WTC11 (cell line): ENCODE measurements around the gene BLID. TPM values are rescaled to one million over a fixed set of nuclear protein-coding genes. Genes with fewer than 3 reads are reported as not detected.

Source experiments
- ATAC-seq: fragments of 200-7000 bp; cut with Tn5 transposase; 2 replicates; pipeline ENCODE4 v1.10.0; 2021; ENCODE audit warnings: mild to moderate bottlenecking, moderate library complexity
- CTCF ChIA-PET: fragments of 300-600 bp; sonication (Branson Sonifier 250); formaldehyde crosslinking; loops from one replicate; lab custom pipeline; 2021; ENCODE audit warnings: antibody characterized with exemption; lab: Charles Lee
- POLR2A ChIA-PET: fragments of 350-600 bp; sonication (Branson Sonifier 250); formaldehyde crosslinking; loops from one replicate; lab custom pipeline; 2021; ENCODE audit warnings: antibody characterized with exemption; lab: Charles Lee
- DNase-seq: peaks from one replicate; pipeline ENCODE4 v3.0.0; 2021; ENCODE audit warnings: low spot score
- H3K27ac Mint-ChIP-seq: 2 replicates; pipeline ENCODE4 v1.8.0; 2021; ENCODE audit warnings: mixed read lengths
- H3K27me3 Mint-ChIP-seq: 2 replicates; pipeline ENCODE4 v1.8.0; 2021; ENCODE audit warnings: low read depth, mild to moderate bottlenecking, moderate library complexity, mixed read lengths
- H3K36me3 Mint-ChIP-seq: 2 replicates; pipeline ENCODE4 v1.8.0; 2021; ENCODE audit warnings: mixed read lengths
- H3K4me1 Mint-ChIP-seq: 2 replicates; pipeline ENCODE4 v1.8.0; 2022; ENCODE audit warnings: mixed read lengths
- H3K4me3 Mint-ChIP-seq: 2 replicates; pipeline ENCODE4 v1.8.0; 2021; ENCODE audit warnings: mild to moderate bottlenecking, moderate library complexity, mixed read lengths
- H3K9me3 Mint-ChIP-seq: 2 replicates; pipeline ENCODE4 v1.8.0; 2021; ENCODE audit warnings: mixed read lengths
- E2F4 ChIP-seq: sonication (generic); formaldehyde crosslinking; IDR thresholded peaks from 2 replicates; pipeline ENCODE4 v1.8.1; 2022; ENCODE audit warnings: low read depth, mild to moderate bottlenecking, moderate library complexity, missing genetic modification reagents, borderline replicate concordance
- ELF4 ChIP-seq: sonication (generic); formaldehyde crosslinking; IDR thresholded peaks from 2 replicates; pipeline ENCODE4 v1.8.1; 2022; ENCODE audit warnings: low read depth, mild to moderate bottlenecking, moderate library complexity, missing genetic modification reagents
- FOXJ3 ChIP-seq: sonication (generic); formaldehyde crosslinking; IDR thresholded peaks from 2 replicates; pipeline ENCODE4 v1.9.0; 2021; ENCODE audit warnings: missing genetic modification reagents, mild to moderate bottlenecking, borderline replicate concordance
- GTF2I ChIP-seq: fragments of 250-450 bp; sonication (Bioruptor Pico); conservative IDR thresholded peaks from 2 replicates; pipeline ENCODE4 v1.4.0; 2021; ENCODE audit warnings: mild to moderate bottlenecking
- HMGXB4 ChIP-seq: sonication (generic); formaldehyde crosslinking; IDR thresholded peaks from 2 replicates; pipeline ENCODE4 v1.8.1; 2023; ENCODE audit warnings: mild to moderate bottlenecking, moderate library complexity, missing genetic modification reagents
- IRF2 ChIP-seq: sonication (generic); formaldehyde crosslinking; IDR thresholded peaks from 2 replicates; pipeline ENCODE4 v1.8.0; 2022; ENCODE audit warnings: low read depth, missing genetic modification reagents, borderline replicate concordance
- MXD4 ChIP-seq: fragments of 250-450 bp; sonication (Bioruptor Pico); IDR thresholded peaks from 2 replicates; pipeline ENCODE4 v1.8.0; 2021; ENCODE audit warnings: mild to moderate bottlenecking, moderate library complexity, borderline replicate concordance
- NFYB ChIP-seq: sonication (generic); formaldehyde crosslinking; conservative IDR thresholded peaks from 2 replicates; pipeline ENCODE4 v1.8.0; 2022; ENCODE audit warnings: low read depth, missing genetic modification reagents
- RORB ChIP-seq: fragments of 250-450 bp; sonication (Bioruptor Pico); IDR thresholded peaks from 2 replicates; pipeline ENCODE4 v1.9.0; 2021; ENCODE audit warnings: mild to moderate bottlenecking
- SMAD3 ChIP-seq: sonication (generic); formaldehyde crosslinking; IDR thresholded peaks from 2 replicates; pipeline ENCODE4 v1.8.0; 2022; ENCODE audit warnings: missing genetic modification reagents, mild to moderate bottlenecking, borderline replicate concordance
- SMAD4 ChIP-seq: sonication (generic); formaldehyde crosslinking; IDR thresholded peaks from 2 replicates; pipeline ENCODE4 v1.8.0; 2022; ENCODE audit warnings: mild to moderate bottlenecking, missing genetic modification reagents
- TP53 ChIP-seq: sonication (generic); formaldehyde crosslinking; IDR thresholded peaks from 2 replicates; pipeline ENCODE4 v1.8.1; 2023; ENCODE audit warnings: mild to moderate bottlenecking, missing genetic modification reagents
- ZBTB43 ChIP-seq: sonication (generic); formaldehyde crosslinking; IDR thresholded peaks from 2 replicates; pipeline ENCODE4 v1.8.1; 2023; ENCODE audit warnings: mild to moderate bottlenecking, missing genetic modification reagents
- ZNF219 ChIP-seq: sonication (generic); formaldehyde crosslinking; IDR thresholded peaks from 2 replicates; pipeline ENCODE4 v1.8.0; 2023; ENCODE audit warnings: missing genetic modification reagents, mild to moderate bottlenecking, borderline replicate concordance
- ZNF232 ChIP-seq: sonication (generic); formaldehyde crosslinking; IDR thresholded peaks from 2 replicates; pipeline ENCODE4 v1.8.0; 2022; ENCODE audit warnings: mild to moderate bottlenecking, missing genetic modification reagents
- ZNF281 ChIP-seq: sonication (generic); formaldehyde crosslinking; IDR thresholded peaks from 2 replicates; pipeline ENCODE4 v1.8.0; 2023; ENCODE audit warnings: mild to moderate bottlenecking, missing genetic modification reagents
- ZSCAN18 ChIP-seq: fragments of 250-450 bp; sonication (Bioruptor Pico); IDR thresholded peaks from 2 replicates; pipeline ENCODE4 v2.1.2; 2022; ENCODE audit warnings: mild to moderate bottlenecking, moderate library complexity
- total RNA-seq: library from RNA; stranded (reverse); gene quantifications from 3 replicates; pipeline ENCODE4 v1.2.3, GENCODE V29; 2021
- TF ChIP-seq, protein P1 (sequence below): sonication (generic); formaldehyde crosslinking; IDR thresholded peaks from 2 replicates; pipeline ENCODE4 v1.8.0; 2022; ENCODE audit warnings: missing genetic modification reagents
- TF ChIP-seq, protein P2 (sequence below): sonication (generic); formaldehyde crosslinking; IDR thresholded peaks from 2 replicates; pipeline ENCODE4 v1.8.0; 2022; ENCODE audit warnings: mild to moderate bottlenecking, missing genetic modification reagents
- TF ChIP-seq, protein P3 (sequence below): fragments of 250-450 bp; sonication (Bioruptor Pico); IDR thresholded peaks from 2 replicates; pipeline ENCODE4 v1.8.0; 2021; ENCODE audit warnings: mild to moderate bottlenecking

BLID gene
- total RNA-seq, 1 experiment from 2014 or later = not detected

DNA sequence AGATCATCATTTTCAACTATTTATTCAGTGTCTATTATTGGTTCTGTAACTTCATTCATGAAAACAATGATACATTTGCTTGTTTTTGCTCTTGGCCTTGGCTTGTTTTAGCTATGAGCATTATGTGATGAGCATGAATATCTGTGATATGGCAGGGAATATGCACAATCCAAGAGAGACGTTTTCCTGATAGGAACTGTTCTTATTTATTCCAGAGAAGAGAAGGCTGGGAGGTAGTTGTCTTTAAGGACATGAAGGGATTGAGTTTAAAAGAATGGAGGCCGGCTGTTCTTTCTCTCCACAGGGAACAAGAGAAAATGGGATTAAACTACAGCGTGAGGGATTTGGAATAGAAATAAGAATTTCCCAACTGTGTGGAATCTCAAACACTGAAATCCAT lies 30.3 kb downstream of the BLID start:
- ChIA-PET CTCF (no interaction called here), POLR2A (no interaction called here)
- Mint-ChIP-seq H3K4me3 (no peak overlapping the region), H3K4me1 (peaks cover 5% of the 10 kb centered on the region; the same call in 1 of the 2 replicates), H3K27me3 (no peaks in the 10 kb centered on the region), H3K36me3 (no peaks in the 10 kb centered on the region), H3K9me3 (no peaks in the 10 kb centered on the region), H3K27ac (no peak overlapping the region)
- ATAC-seq (no peak), DNase-seq (no peak)
- TF ChIP-seq TP53 = no peak
- TF ChIP-seq E2F4 (CRISPR knock-in tag) = no peak
- TF ChIP-seq, protein P1, sequence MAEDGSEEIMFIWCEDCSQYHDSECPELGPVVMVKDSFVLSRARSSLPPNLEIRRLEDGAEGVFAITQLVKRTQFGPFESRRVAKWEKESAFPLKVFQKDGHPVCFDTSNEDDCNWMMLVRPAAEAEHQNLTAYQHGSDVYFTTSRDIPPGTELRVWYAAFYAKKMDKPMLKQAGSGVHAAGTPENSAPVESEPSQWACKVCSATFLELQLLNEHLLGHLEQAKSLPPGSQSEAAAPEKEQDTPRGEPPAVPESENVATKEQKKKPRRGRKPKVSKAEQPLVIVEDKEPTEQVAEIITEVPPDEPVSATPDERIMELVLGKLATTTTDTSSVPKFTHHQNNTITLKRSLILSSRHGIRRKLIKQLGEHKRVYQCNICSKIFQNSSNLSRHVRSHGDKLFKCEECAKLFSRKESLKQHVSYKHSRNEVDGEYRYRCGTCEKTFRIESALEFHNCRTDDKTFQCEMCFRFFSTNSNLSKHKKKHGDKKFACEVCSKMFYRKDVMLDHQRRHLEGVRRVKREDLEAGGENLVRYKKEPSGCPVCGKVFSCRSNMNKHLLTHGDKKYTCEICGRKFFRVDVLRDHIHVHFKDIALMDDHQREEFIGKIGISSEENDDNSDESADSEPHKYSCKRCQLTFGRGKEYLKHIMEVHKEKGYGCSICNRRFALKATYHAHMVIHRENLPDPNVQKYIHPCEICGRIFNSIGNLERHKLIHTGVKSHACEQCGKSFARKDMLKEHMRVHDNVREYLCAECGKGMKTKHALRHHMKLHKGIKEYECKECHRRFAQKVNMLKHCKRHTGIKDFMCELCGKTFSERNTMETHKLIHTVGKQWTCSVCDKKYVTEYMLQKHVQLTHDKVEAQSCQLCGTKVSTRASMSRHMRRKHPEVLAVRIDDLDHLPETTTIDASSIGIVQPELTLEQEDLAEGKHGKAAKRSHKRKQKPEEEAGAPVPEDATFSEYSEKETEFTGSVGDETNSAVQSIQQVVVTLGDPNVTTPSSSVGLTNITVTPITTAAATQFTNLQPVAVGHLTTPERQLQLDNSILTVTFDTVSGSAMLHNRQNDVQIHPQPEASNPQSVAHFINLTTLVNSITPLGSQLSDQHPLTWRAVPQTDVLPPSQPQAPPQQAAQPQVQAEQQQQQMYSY (CRISPR knock-in tag) = no peak
- no peak for TF ChIP-seq SMAD4 (CRISPR knock-in tag)
- no peak for TF ChIP-seq GTF2I (CRISPR knock-in tag)
- no peak for TF ChIP-seq IRF2
- TF ChIP-seq MXD4 = no peak
- TF ChIP-seq, protein P2, sequence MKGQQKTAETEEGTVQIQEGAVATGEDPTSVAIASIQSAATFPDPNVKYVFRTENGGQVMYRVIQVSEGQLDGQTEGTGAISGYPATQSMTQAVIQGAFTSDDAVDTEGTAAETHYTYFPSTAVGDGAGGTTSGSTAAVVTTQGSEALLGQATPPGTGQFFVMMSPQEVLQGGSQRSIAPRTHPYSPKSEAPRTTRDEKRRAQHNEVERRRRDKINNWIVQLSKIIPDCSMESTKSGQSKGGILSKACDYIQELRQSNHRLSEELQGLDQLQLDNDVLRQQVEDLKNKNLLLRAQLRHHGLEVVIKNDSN (CRISPR knock-in tag) = no peak
- TF ChIP-seq SMAD3 (CRISPR knock-in tag) = no peak
- TF ChIP-seq ZNF281 (CRISPR knock-in tag) = no peak

DNA sequence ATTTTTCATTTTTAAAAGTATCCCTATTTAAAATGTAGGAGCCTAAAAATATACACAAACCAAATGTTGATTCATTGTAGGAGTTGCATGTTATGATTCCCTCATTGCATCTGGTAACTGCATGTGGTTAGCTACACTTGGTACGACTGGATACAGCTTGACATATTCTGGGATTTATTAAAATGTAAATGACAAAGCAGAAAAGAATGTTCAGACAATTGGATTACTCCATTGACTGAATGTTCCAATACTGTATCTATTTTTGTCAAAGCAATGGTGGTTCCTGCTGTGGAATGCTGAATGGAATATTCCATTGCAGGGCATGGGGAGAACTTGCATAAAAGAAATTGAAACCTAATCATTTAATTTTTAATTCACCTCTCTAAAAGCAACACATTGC lies 30.8 kb downstream of the BLID start:
- DNase-seq = no peak
- Mint-ChIP-seq H3K4me1 (peaks cover 5% of the 10 kb centered on the region; the same call in 1 of the 2 replicates), H3K27ac (no peak overlapping the region), H3K36me3 (no peaks in the 10 kb centered on the region), H3K9me3 (no peaks in the 10 kb centered on the region), H3K27me3 (no peaks in the 10 kb centered on the region), H3K4me3 (no peak overlapping the region)
- ChIA-PET POLR2A (no interaction called here), CTCF (no interaction called here)
- ATAC-seq = no peak
- TF ChIP-seq ZBTB43 (no peak), RORB (CRISPR knock-in tag) (no peak), FOXJ3 (CRISPR knock-in tag) (no peak), ZNF219 (no peak), GTF2I (CRISPR knock-in tag) (no peak), ELF4 (no peak), HMGXB4 (CRISPR knock-in tag) (no peak), ZNF232 (CRISPR knock-in tag) (no peak), NFYB (CRISPR knock-in tag) (no peak), TP53 (no peak), ZSCAN18 (CRISPR knock-in tag) (no peak)
- TF ChIP-seq, protein P2 (CRISPR knock-in tag) = no peak
- TF ChIP-seq, protein P3, sequence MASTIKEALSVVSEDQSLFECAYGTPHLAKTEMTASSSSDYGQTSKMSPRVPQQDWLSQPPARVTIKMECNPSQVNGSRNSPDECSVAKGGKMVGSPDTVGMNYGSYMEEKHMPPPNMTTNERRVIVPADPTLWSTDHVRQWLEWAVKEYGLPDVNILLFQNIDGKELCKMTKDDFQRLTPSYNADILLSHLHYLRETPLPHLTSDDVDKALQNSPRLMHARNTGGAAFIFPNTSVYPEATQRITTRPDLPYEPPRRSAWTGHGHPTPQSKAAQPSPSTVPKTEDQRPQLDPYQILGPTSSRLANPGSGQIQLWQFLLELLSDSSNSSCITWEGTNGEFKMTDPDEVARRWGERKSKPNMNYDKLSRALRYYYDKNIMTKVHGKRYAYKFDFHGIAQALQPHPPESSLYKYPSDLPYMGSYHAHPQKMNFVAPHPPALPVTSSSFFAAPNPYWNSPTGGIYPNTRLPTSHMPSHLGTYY (CRISPR knock-in tag) = no peak
